ENCODE measurements around the gene BCL2L12.
A peak's percentile ranks its signal among the peaks of the same experiment; 100 is the strongest.

Gene BCL2L12

GRCh38 chr19:49664171-49665035 lies 1.3 kb upstream of the BCL2L12 start:
- peak; percentile 63 for DNase-seq

DNA sequence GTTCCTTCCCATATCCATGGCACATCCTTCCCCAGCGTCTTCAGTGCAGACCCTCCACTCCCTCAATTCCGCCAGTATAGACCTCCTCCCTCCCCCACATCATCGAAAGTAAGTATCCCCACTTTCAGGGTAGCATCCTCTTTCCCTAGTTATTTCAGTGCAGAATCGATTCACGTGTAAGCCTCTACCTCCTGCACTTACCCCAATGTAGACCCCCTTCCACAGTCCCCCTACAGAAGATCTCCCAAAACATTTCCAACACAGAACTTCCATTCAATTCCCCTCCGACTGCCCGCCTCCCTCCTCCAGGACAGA lies 740 bp upstream of the BCL2L12 start:
- DNase-seq = no peak

DNA sequence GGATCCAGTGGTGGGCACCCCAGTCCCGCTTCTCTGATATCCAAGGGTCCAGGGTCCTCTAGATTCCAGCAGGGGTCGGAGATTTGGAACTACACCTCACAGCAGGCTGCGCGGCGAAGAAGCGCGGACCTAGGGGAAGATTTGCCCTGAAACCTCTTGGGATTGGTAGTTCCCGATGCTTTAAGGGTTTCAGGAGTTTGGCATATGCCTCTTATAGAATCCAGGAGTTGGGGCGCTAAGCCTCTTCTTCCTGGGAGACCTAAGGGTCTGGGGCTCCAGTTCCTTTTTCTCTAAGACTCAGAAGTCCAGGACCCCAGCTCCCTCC lies 349 bp downstream of the BCL2L12 start:
- no peak for DNase-seq

- DNase-seq = no peak
These were observed 1.7 kb downstream of the BCL2L12 start for GRCh38 chr19:49667473-49667872.

DNA sequence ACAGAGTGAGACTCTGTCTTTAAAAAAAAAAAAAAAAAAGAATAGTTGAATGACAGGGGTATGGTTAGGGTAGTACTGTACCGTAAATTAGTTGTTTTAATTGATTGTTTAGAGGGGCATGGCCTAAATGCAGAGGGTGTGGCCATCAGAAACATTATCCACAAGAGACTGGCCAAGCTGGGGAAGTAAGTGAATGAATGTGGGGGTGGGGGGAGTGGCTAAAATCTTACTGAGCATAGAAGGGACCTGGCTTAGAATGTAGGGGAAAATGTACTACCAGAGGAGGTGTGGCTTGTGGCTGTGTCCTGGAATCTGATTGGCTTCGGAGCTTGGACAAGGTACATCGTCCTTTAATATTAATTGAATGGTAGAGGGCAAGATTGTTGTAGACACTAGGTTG lies 3.8 kb downstream of the BCL2L12 start:
- no peak for DNase-seq

DNA sequence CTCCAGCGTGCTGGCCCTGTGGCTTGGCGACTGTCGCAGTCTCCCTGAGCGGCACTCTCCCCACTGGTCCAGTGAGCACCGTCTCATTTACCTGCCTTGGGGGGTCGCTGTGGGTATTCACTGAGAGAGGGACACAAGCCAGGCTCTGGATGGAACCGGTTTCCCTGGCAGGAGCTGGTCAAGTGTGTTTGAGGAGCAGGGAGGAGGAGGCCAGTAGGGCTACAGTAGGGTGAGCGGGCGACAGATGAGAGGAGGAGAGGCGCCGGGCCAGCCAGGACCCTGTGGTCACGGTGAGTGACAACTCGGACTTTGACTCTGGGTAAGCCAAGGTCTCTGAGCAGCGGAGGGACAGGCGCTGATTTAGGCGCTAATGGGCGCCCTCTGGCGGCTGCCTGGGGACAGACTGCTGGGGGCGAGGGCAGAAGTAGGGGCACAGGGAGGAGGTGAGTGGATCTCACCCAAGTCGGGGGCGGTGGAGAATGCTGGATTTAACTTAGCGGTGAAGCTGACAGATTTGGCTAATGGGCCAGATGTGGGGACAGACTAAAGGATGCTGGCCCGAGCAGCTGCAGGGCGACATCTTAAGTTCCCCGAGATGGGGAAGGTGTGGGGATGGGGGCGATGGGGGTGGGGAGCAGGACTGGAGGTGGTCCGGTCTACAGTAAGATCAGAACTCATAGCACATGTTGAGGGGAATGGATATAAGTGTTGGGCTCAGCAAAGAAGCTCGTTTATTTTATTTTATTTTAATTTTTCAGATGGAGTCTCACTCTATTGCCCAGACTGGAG lies 6.6 kb downstream of the BCL2L12 start:
- DNase-seq = peak; percentile 84

- peak; percentile 95 for DNase-seq
These were observed 10.5 kb downstream of the BCL2L12 start for GRCh38 chr19:49676136-49676783.

DNA sequence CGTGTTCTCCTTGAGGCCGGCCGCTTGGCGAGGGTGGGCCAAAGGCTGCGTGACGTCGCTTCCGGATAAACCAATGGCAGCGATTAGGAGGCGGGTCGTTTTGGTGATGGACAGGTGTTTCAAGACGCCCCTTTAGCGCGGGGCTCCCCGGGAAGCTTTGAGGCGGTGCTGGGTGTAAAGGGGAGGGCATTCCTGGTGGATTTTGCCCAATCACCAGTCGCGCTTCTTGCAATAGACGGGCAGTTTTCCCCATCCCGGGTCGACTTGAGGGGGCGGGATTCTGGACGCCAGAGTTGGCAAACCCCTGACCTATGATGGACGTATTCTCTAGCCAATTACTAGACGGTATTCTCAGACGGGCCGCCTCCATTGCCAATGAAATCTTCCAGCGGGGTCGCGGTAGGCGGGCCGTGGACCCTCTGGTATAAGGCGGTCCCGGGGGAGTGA lies 11.1 kb downstream of the BCL2L12 start:
- DNase-seq = peak; percentile 98

GRCh38 chr19:49677231-49677900 lies 11.6 kb downstream of the BCL2L12 start, which contains the start of gene PRMT1:
PRMT1 (plus strand) TSS chr19:49677271; CDS start chr19:49677281, 10 bp downstream.
- peak; percentile 65 for DNase-seq

DNA sequence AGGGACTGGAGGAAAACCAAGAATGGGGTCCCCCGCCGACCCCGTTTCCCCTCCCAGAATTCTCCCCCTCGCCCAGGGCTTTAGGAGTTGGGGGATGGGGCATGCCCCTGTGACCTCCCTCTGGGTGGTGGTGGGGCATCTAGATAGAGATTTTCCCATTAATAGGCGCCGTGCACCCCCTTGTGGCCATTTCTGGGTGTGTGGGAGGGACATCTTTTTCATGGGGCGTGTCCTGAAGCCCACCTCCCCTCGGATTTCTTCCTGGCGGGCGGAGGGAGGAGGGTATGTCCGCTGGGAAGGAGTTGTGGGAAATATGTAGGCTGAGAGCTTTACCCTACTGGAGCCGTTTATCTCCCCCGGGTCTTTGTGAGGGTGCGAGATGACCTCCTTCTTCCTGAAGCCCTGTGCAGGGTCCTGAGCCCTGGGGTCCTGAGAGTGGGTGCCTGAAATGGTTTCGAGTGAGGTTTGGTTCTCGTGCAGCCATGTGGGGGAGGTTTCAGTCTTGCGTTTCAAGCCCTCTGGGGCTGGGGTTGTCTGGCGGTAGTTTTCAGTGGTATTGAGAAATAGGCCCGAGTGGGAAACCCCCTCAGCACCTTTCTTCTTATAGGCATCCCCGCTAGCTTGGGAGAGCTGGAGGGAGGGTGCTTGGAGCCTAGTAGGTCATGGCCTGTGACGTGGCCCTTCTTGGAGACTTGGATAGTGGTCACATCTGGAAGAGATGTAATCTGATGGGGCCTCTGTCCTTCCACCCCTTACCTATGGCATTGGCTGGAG lies 12.4 kb downstream of the BCL2L12 start:
- DNase-seq = peak; percentile 48

DNA sequence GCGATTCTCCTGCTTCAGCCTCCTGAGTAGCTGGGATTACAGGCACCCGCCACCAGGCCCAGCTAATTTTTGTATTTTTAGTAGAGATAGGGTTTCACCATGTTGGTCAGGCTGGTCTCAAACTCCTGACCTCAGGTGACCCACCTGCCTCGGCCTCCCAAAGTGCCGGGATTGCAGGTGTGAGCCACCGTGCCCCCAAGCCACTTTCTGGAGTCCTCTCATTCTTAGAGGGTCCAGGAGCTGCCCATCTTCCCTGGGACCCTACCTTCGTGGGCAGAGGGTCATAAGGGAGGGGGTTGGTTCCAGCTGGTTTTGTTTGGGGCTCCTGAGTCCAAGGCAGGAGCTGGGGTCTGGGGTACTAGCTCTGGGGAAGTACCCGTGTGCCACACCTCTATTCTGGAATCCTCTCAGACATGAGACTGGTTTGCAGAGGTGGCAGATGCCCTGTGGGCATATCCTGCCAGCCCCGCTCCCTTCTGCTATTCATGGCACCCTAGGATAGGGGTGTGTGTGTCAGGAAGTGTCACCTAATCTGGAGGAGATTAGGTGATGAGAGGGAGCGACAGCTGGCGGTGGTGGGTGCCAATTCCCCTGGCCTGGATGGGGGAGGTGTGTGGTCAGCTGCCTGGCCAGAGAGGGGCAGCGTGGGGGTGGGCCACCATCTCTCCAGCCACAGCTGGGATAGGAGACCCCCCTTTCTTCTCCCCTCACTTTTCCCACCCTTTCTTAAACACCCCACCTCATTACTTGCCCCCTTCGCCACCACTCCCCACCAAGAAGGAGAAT lies 13.4 kb downstream of the BCL2L12 start:
- no peak for DNase-seq

DNA sequence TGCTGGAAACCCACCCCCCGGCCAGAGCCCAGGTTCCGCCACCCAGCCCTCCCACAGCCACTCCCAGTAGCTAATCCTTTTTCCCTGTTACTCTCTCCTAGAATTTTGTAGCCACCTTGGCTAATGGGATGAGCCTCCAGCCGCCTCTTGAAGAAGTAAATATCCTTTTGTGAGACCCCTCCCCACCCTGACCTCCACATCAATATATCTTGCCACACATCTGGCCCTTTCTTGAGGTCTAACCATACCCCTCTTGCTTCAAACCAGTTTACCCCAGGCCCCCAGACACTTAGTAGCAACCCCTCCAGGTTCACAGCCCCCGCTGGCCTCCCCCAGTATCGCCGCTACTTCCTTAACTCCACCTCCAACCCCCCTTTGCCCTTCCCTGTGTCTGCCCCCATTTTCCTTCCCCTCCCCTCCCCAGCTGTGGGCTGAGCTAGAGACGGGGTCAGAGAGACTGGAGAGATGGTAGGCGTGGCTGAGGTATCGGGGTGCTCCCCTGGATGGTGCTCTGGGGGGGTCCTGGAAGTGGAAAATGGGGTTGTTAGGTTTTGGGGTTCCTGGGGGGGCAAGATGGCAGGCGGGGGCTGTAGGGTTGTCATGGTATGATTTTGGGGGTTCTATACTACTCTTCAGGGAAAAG lies 14.2 kb downstream of the BCL2L12 start:
- DNase-seq = no peak

- DNase-seq = peak; percentile 88
These were observed 15.0 kb downstream of the BCL2L12 start for GRCh38 chr19:49680421-49681351.

GRCh38 chr19:49681830-49682229 lies 16.1 kb downstream of the BCL2L12 start:
- no peak for DNase-seq

DNA sequence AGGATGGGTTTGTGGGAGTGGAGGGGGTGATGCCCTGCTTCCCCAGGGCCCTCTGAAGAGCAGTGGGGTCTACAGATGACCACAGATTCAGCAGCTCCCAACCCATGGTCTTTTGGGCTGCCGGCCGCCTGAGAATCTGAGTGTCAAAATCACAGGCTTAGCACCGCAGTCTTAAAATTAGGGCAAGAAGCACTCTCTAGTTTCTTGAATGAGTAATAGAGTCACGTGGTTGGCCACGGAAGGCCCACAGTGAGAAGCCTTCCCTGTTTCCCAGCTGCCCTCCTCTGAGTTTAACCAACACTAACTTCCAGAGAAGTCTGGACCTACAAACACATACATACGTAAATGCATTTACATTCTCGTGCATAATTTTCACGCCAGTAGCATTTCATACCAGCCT lies 16.5 kb downstream of the BCL2L12 start:
- DNase-seq = no peak

GRCh38 chr19:49683814-49684250 lies 18.1 kb downstream of the BCL2L12 start:
- DNase-seq = no peak

- no peak for DNase-seq
These were observed 18.7 kb downstream of the BCL2L12 start for GRCh38 chr19:49684251-49684982.

GRCh38 chr19:49684983-49685553 lies 19.3 kb downstream of the BCL2L12 start:
- no peak for DNase-seq

Data from NCI-H1092 treated with DMSO at 0.1 percent for 48 hours (cell line).